T-helper 1 cell treated with Interleukin-12 subunit alpha and Interleukin-12 subunit beta and Interleukin-4 antibody, amounts not matched to agents 30 ng/mL and 1 ng/mL, for 36 hours (primary cell): Measurements from ENCODE around the gene PDE6D. TPM values are rescaled to one million over a fixed set of nuclear protein-coding genes. Genes with fewer than 3 reads are reported as not detected.

Experiments used
- intact Hi-C: fragments of 100-400 bp; cut with micrococcal nuclease; formaldehyde crosslinking; loops from one replicate; pipeline ENCODE4 v1.15.1; 2024
- total RNA-seq: library from RNA; stranded (reverse); gene quantifications from 2 replicates; pipeline ENCODE4 v1.2.3, GENCODE V29; 2022

The PDE6D gene
- total RNA-seq, 1 donor from 2014 or later: 39.1 TPM

GRCh38 chr2:231720987-231721966 lies 59.8 kb downstream of the PDE6D start:
- intact Hi-C loops: no loop called here

GRCh38 chr2:231720292-231720986 lies 60.6 kb downstream of the PDE6D start:
- intact Hi-C loops: no loop called here

GRCh38 chr2:231718799-231719198 lies 62.3 kb downstream of the PDE6D start:
- intact Hi-C loops: no loop called here

- intact Hi-C loops: loop anchor here (1.0 kb wide), 1 partner anchor 154 kb away; no protein-coding TSS in a partner anchor
Measured at GRCh38 chr2:231717281-231718171, 63.6 kb downstream of the PDE6D start.

GRCh38 chr2:231716666-231717280 lies 64.3 kb downstream of the PDE6D start:
- intact Hi-C loops: loop anchor here (1.0 kb wide), 1 partner anchor 153 kb away; no protein-coding TSS in a partner anchor

GRCh38 chr2:231715988-231716616 lies 65.0 kb downstream of the PDE6D start:
- intact Hi-C loops: loop anchor here (1.0 kb wide), 4 partner anchors 10 to 104 kb away; no protein-coding TSS in a partner anchor

GRCh38 chr2:231715499-231715837 lies 65.6 kb downstream of the PDE6D start:
- intact Hi-C loops: loop anchor here (1.0 kb wide), 4 partner anchors 9 to 103 kb away; no protein-coding TSS in a partner anchor

GRCh38 chr2:231714639-231715498 lies 66.2 kb downstream of the PDE6D start:
- intact Hi-C loops: loop anchor here (1.0 to 5.0 kb wide), 5 partner anchors 9 to 518 kb away; partner anchors contain the start of gene ARMC9

- intact Hi-C loops: loop anchor here (1.0 to 5.0 kb wide), 2 partner anchors 67 to 517 kb away; partner anchors contain the start of genes ARMC9 and PDE6D
Measured at GRCh38 chr2:231713730-231714638, 67.1 kb downstream of the PDE6D start.

- intact Hi-C loops: loop anchor here (1.0 to 5.0 kb wide), 2 partner anchors 68 to 516 kb away; partner anchors contain the start of genes ARMC9 and PDE6D
Measured at GRCh38 chr2:231713406-231713729, 67.7 kb downstream of the PDE6D start.

GRCh38 chr2:231712451-231713021 lies 68.5 kb downstream of the PDE6D start:
- intact Hi-C loops: loop anchor here (1.0 to 5.0 kb wide), 2 partner anchors 69 to 515 kb away; partner anchors contain the start of genes ARMC9 and PDE6D

GRCh38 chr2:231711677-231712450 lies 69.2 kb downstream of the PDE6D start:
- intact Hi-C loops: loop anchor here (5.0 kb wide), 1 partner anchor 515 kb away; the partner anchor contains the start of gene ARMC9

- intact Hi-C loops: loop anchor here (5.0 kb wide), 1 partner anchor 514 kb away; the partner anchor contains the start of gene ARMC9
Measured at GRCh38 chr2:231710799-231711676, 70.0 kb downstream of the PDE6D start.

- intact Hi-C loops: loop anchor here (5.0 to 10.0 kb wide), 5 partner anchors 513 to 1557 kb away; partner anchors contain the start of genes ARMC9, ATG16L1, GIGYF2 and PSMD1
Measured at GRCh38 chr2:231709981-231710798, 70.9 kb downstream of the PDE6D start.
